HEK293 (cell line): ENCODE measurements around the gene GAMT.

ENCODE experiments used
- CTCF ChIA-PET: fragments of 350-600 bp; formaldehyde crosslinking; extraction: SDS; loops from one replicate; lab custom pipeline; 2021; ENCODE audit warnings: antibody characterized with exemption; lab: Yijun Ruan, JAX
- POLR2A ChIA-PET: fragments of 300-600 bp; formaldehyde crosslinking; extraction: SDS; loops from one replicate; lab custom pipeline; 2020; ENCODE audit warnings: antibody characterized with exemption, inconsistent platforms; lab: Yijun Ruan, JAX
- H3K27ac ChIP-seq: fragments of 200-500 bp; sonication (Bioruptor generic); 2 replicates; pipeline ENCODE4 v1.5.1; 2014; ENCODE audit warnings: low read depth, low read length, control low read depth, inconsistent platforms; ENCODE audit errors: extremely low read depth
- H3K36me3 ChIP-seq, 2 experiments: fragments of 200-500 bp in 1 of 2; sonication (Bioruptor generic) in 1 of 2; 1 replicate in 1 of 2; 2 replicates in 1 of 2; pipeline ENCODE4 v1.5.1; 2014 to 2017; ENCODE audit warnings: inconsistent platforms in 2 of 2, low read length in 2 of 2; ENCODE audit not compliant: control insufficient read depth in 2 of 2, insufficient read depth in 1 of 2
- H3K4me1 ChIP-seq: fragments of 200-500 bp; sonication (Bioruptor generic); 2 replicates; pipeline ENCODE4 v1.5.1; 2014; ENCODE audit warnings: mild to moderate bottlenecking, low read length, inconsistent platforms; ENCODE audit not compliant: control insufficient read depth, insufficient read depth
- H3K4me3 ChIP-seq: 2 replicates; pipeline ENCODE4 v1.5.1; 2011; ENCODE audit warnings: low read depth, mild to moderate bottlenecking, control low read depth, low read length, moderate library complexity
- H3K9me3 ChIP-seq: fragments of 200-500 bp; sonication (Bioruptor generic); 2 replicates; pipeline ENCODE4 v1.5.1; 2014; ENCODE audit warnings: low read depth, low read length, inconsistent platforms; ENCODE audit not compliant: control insufficient read depth, insufficient read depth
- GLIS1 ChIP-seq: fragments of 450-650 bp; formaldehyde crosslinking; IDR thresholded peaks from 2 replicates; pipeline ENCODE4 v1.5.1; 2016; ENCODE audit warnings: missing biosample characterization, missing genetic modification characterization
- HOXC10 ChIP-seq: sonication (generic); formaldehyde crosslinking; IDR thresholded peaks from 2 replicates; pipeline ENCODE4 v1.8.1; 2023; ENCODE audit warnings: mild to moderate bottlenecking, missing genetic modification reagents
- KLF10 ChIP-seq: fragments of 450-650 bp; IDR thresholded peaks from 2 replicates; pipeline ENCODE4 v1.5.1; 2018; ENCODE audit warnings: missing biosample characterization, mild to moderate bottlenecking, missing genetic modification characterization
- KLF7 ChIP-seq: fragments of 450-650 bp; formaldehyde crosslinking; IDR thresholded peaks from 2 replicates; pipeline ENCODE4 v1.5.1; 2016; ENCODE audit warnings: missing biosample characterization, missing genetic modification characterization, borderline replicate concordance
- KLF8 ChIP-seq: fragments of 450-650 bp; formaldehyde crosslinking; IDR thresholded peaks from 2 replicates; pipeline ENCODE4 v1.5.1; 2016; ENCODE audit warnings: missing biosample characterization, missing genetic modification characterization
- PATZ1 ChIP-seq: fragments of 450-650 bp; formaldehyde crosslinking; IDR thresholded peaks from 2 replicates; pipeline ENCODE4 v1.5.1; 2016; ENCODE audit warnings: missing biosample characterization, missing genetic modification characterization
- SCRT2 ChIP-seq: fragments of 450-650 bp; formaldehyde crosslinking; IDR thresholded peaks from 2 replicates; pipeline ENCODE4 v1.5.1; 2016; ENCODE audit warnings: missing biosample characterization, missing genetic modification characterization
- SP7 ChIP-seq: fragments of 450-650 bp; formaldehyde crosslinking; IDR thresholded peaks from 2 replicates; pipeline ENCODE4 v1.5.1; 2016; ENCODE audit warnings: missing biosample characterization, missing genetic modification characterization
- YY2 ChIP-seq: fragments of 450-650 bp; formaldehyde crosslinking; IDR thresholded peaks from 2 replicates; pipeline ENCODE4 v1.5.1; 2016; ENCODE audit warnings: missing biosample characterization, missing genetic modification characterization
- ZBTB21 ChIP-seq: fragments of 450-650 bp; formaldehyde crosslinking; IDR thresholded peaks from 2 replicates; pipeline ENCODE4 v1.5.1; 2017; ENCODE audit warnings: missing biosample characterization, missing genetic modification characterization
- ZBTB7A ChIP-seq: fragments of 450-650 bp; formaldehyde crosslinking; IDR thresholded peaks from 2 replicates; pipeline ENCODE4 v1.5.1; 2016; ENCODE audit warnings: low read depth, missing biosample characterization, missing genetic modification characterization
- ZFP37 ChIP-seq: fragments of 450-650 bp; formaldehyde crosslinking; IDR thresholded peaks from 2 replicates; pipeline ENCODE4 v1.5.1; 2016; ENCODE audit warnings: missing biosample characterization, missing genetic modification characterization
- ZFP69B ChIP-seq: fragments of 450-650 bp; formaldehyde crosslinking; IDR thresholded peaks from 2 replicates; pipeline ENCODE4 v1.5.1; 2016; ENCODE audit warnings: missing biosample characterization, missing genetic modification characterization
- ZNF112 ChIP-seq: fragments of 450-650 bp; formaldehyde crosslinking; IDR thresholded peaks from 2 replicates; pipeline ENCODE4 v1.5.0; 2017; ENCODE audit warnings: missing biosample characterization, missing genetic modification characterization
- ZNF184 ChIP-seq: fragments of 450-650 bp; IDR thresholded peaks from 2 replicates; pipeline ENCODE4 v1.5.1; 2018; ENCODE audit warnings: missing biosample characterization, mild to moderate bottlenecking, missing genetic modification characterization
- ZNF2 ChIP-seq: fragments of 450-650 bp; formaldehyde crosslinking; IDR thresholded peaks from 2 replicates; pipeline ENCODE4 v1.5.1; 2016; ENCODE audit warnings: missing biosample characterization, missing genetic modification characterization
- ZNF274 ChIP-seq, 2 experiments: fragments of 200-500 bp in 1 of 2; fragments of 450-650 bp in 1 of 2; sonication (Bioruptor generic) in 1 of 2; formaldehyde crosslinking in 1 of 2; IDR thresholded peaks; 2 replicates each; pipeline versions ENCODE4 v1.5.1 to v1.6.1; 2014 to 2016; ENCODE audit warnings: borderline replicate concordance in 1 of 2, inconsistent platforms in 1 of 2, low read length in 1 of 2, missing biosample characterization in 1 of 2, missing genetic modification characterization in 1 of 2
- ZNF335 ChIP-seq: fragments of 450-650 bp; formaldehyde crosslinking; conservative IDR thresholded peaks from 2 replicates; pipeline ENCODE4 v1.5.1; 2016; ENCODE audit warnings: missing biosample characterization, missing genetic modification characterization
- ZNF341 ChIP-seq: fragments of 450-650 bp; formaldehyde crosslinking; IDR thresholded peaks from 2 replicates; pipeline ENCODE4; 2016; ENCODE audit warnings: low read depth, missing biosample characterization, missing genetic modification characterization
- ZNF501 ChIP-seq: fragments of 450-650 bp; formaldehyde crosslinking; IDR thresholded peaks from 2 replicates; pipeline ENCODE4 v1.5.1; 2016; ENCODE audit warnings: missing biosample characterization, missing genetic modification characterization
- ZNF513 ChIP-seq: fragments of 450-650 bp; IDR thresholded peaks from 2 replicates; pipeline ENCODE4 v1.5.1; 2018; ENCODE audit warnings: missing biosample characterization, missing genetic modification characterization
- ZNF548 ChIP-seq: fragments of 450-650 bp; formaldehyde crosslinking; IDR thresholded peaks from 2 replicates; pipeline ENCODE4 v1.5.1; 2016; ENCODE audit warnings: missing biosample characterization, missing genetic modification characterization
- ZNF561 ChIP-seq: fragments of 450-650 bp; IDR thresholded peaks from 2 replicates; pipeline ENCODE4 v1.5.1; 2018; ENCODE audit warnings: missing biosample characterization, missing genetic modification characterization, borderline replicate concordance
- ZNF600 ChIP-seq: fragments of 450-650 bp; formaldehyde crosslinking; IDR thresholded peaks from 2 replicates; pipeline ENCODE4 v1.5.1; 2016; ENCODE audit warnings: missing biosample characterization, missing genetic modification characterization
- ZNF621 ChIP-seq: fragments of 450-650 bp; formaldehyde crosslinking; IDR thresholded peaks from 2 replicates; pipeline ENCODE4 v1.5.1; 2017; ENCODE audit warnings: missing biosample characterization, missing genetic modification characterization
- ZNF677 ChIP-seq: fragments of 450-650 bp; IDR thresholded peaks from 2 replicates; pipeline ENCODE4 v1.5.0; 2018; ENCODE audit warnings: missing biosample characterization, mild to moderate bottlenecking, missing genetic modification characterization, moderate library complexity
- ZNF707 ChIP-seq: fragments of 450-650 bp; formaldehyde crosslinking; IDR thresholded peaks from 2 replicates; pipeline ENCODE4 v1.5.1; 2016; ENCODE audit warnings: missing biosample characterization, missing genetic modification characterization
- ZNF76 ChIP-seq: fragments of 450-650 bp; formaldehyde crosslinking; IDR thresholded peaks from 2 replicates; pipeline ENCODE4; 2016; ENCODE audit warnings: low read depth, missing biosample characterization, missing genetic modification characterization, borderline replicate concordance
- TF ChIP-seq, protein P1 (sequence below): fragments of 450-650 bp; formaldehyde crosslinking; IDR thresholded peaks from 2 replicates; pipeline ENCODE4 v1.5.1; 2017; ENCODE audit warnings: missing biosample characterization, mild to moderate bottlenecking, missing genetic modification characterization, moderate library complexity

GAMT gene

GRCh38 chr19:1384085-1384462 is 17.3 kb downstream of the GAMT start:
- Histone ChIP-seq H3K4me3 (peak overlapping the region; percentile 83), H3K27ac (peak overlapping the region; percentile 62; the same call in 1 of the 2 replicates), H3K4me1 (0 out of 2 replicates have a peak, but pooled peaks cover 3% of the 10 kb centered on the region), H3K9me3 (no peaks in the 10 kb centered on the region), H3K36me3 (peaks cover 0 to 22% of the 10 kb centered on the region in 2 experiments; a peak in 1 of 3 replicates)
- CTCF ChIA-PET, result interaction anchor here (0.7 kb wide), 1 partner anchor 969 kb away, joined by 3 read pairs; no protein-coding TSS in a partner anchor
- POLR2A ChIA-PET, result no interaction called here
- peak; percentile 70; the same call in 1 of the 2 replicates for TF ChIP-seq ZNF335 (tag by site-specific recombination)
- no peak for TF ChIP-seq ZNF621 (tag by site-specific recombination)
- TF ChIP-seq GLIS1 (tag by site-specific recombination), result peak; percentile 18; the same call in 1 of the 2 replicates

DNA sequence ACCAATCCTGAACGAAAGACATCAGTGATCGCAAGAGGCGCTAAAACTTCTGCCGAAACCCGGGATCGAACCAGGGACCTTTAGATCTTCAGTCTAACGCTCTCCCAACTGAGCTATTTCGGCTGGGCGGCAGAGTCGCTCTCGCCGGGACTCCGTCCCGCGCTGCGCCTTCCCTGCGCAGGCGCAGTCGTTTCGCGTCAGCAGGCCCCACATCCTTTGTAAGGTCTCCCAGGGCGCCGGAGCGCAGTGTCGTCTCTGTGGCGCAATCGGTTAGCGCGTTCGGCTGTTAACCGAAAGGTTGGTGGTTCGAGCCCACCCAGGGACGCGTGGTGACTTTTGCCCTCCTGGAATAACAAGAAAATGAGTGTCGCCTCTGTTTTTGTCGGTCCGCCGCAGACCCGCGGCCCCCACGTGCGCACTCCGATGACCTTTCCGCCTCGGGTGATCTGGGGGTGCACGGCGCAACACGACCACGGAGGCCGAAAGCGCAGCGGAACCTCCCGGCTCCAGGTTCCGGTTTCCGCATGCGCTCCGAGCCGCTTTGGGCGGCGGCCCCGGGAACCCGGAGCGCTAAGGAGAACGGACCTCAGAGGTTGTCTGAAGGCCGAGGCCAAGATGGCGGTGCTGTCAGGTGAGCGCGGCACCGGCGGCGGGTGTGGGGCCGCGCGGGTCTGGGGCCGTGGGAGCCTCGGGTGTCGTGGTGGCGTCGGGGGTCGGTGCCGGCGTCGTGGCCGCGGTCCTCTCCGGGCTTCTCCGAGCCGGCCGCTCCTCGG is 17.8 kb downstream of the GAMT start, which contains the start of gene NDUFS7:
NDUFS7 (plus strand) TSS at position 596 of the 773 bp plus-strand sequence; CDS start at position 616, 20 bp downstream.
- H3K27ac ChIP-seq, result peak within 1 kb of the TSS; percentile 62
- 0 out of 2 replicates have a peak, but pooled peaks cover 3% of the 10 kb centered on the region for H3K4me1 ChIP-seq
- ChIA-PET CTCF (interaction anchor here (0.6 to 2.1 kb wide), 7 partner anchors 11 to 970 kb away, joined by 3 to 13 read pairs (median 3); no protein-coding TSS in a partner anchor), POLR2A (interaction anchor here (0.6 to 1.5 kb wide), 9 partner anchors 14 to 481 kb away, joined by 3 to 6 read pairs (median 4); partner anchors contain the start of genes CIRBP and FAM174C)
- peak within 1 kb of the TSS; percentile 83 for H3K4me3 ChIP-seq
- H3K9me3 ChIP-seq, result no peaks in the 10 kb centered on the region
- H3K36me3 ChIP-seq, result peaks cover 0 to 17% of the 10 kb centered on the region in 2 experiments; a peak in 1 of 3 replicates
- TF ChIP-seq ZNF274 (IDR thresholded peaks at IDR 0.05; ENCODE audit: low read length) (no peak), ZNF274 (tag by site-specific recombination; IDR thresholded peaks at IDR 0.05; ENCODE audit: borderline replicate concordance) (no peak), ZNF600 (peak; percentile 15; the same call in 1 of the 2 replicates), PATZ1 (tag by site-specific recombination) (peak; percentile 97), ZNF513 (peak; percentile 66; the same call in 1 of the 2 replicates), ZNF501 (tag by site-specific recombination) (peak; percentile 100), HOXC10 (CRISPR knock-in tag) (no peak), ZNF561 (peak; percentile 100), ZNF677 (peak; percentile 76), ZFP37 (peak; percentile 100), ZFP69B (peak; percentile 97), ZNF341 (tag by site-specific recombination) (peak; percentile 40; the same call in 1 of the 2 replicates), ZNF548 (tag by site-specific recombination) (no peak; the same call in 1 of the 2 replicates), ZBTB21 (tag by site-specific recombination) (peak; percentile 87), YY2 (tag by site-specific recombination) (peak; percentile 99), ZBTB7A (tag by site-specific recombination) (peak; percentile 100), KLF7 (peak; percentile 97), ZNF335 (tag by site-specific recombination) (peak; percentile 68; the same call in 1 of the 2 replicates), ZNF184 (tag by site-specific recombination) (peak; percentile 92), SCRT2 (tag by site-specific recombination) (peak; percentile 93), ZNF76 (peak; percentile 94), SP7 (tag by site-specific recombination) (peak; percentile 99), ZNF2 (peak; percentile 99), ZNF112 (tag by site-specific recombination) (no peak), GLIS1 (tag by site-specific recombination) (peak; percentile 87), KLF8 (tag by site-specific recombination) (peak; percentile 99), ZNF707 (tag by site-specific recombination) (peak; percentile 56; the same call in 1 of the 2 replicates), KLF10 (peak; percentile 87)
- TF ChIP-seq, protein P1, sequence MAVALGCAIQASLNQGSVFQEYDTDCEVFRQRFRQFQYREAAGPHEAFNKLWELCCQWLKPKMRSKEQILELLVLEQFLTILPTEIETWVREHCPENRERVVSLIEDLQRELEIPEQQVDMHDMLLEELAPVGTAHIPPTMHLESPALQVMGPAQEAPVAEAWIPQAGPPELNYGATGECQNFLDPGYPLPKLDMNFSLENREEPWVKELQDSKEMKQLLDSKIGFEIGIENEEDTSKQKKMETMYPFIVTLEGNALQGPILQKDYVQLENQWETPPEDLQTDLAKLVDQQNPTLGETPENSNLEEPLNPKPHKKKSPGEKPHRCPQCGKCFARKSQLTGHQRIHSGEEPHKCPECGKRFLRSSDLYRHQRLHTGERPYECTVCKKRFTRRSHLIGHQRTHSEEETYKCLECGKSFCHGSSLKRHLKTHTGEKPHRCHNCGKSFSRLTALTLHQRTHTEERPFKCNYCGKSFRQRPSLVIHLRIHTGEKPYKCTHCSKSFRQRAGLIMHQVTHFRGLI (tag by site-specific recombination), result peak; percentile 80
